IPS-18c (cell line): ENCODE results near the gene MVD.

Experiments used
- H3K4me3 ChIP-seq: 2 replicates; pipeline ENCODE4 v1.7.0; 2013; ENCODE audit warnings: low read depth, mild to moderate bottlenecking, low read length, moderate library complexity; ENCODE audit not compliant: insufficient read depth
- H3K9me3 ChIP-seq: one replicate; pipeline ENCODE4 v1.6.1; 2013; ENCODE audit warnings: mild to moderate bottlenecking, low read length, moderate library complexity; ENCODE audit not compliant: control insufficient read depth, insufficient read depth

MVD gene

GRCh38 chr16:88638323-88639230 is 24.3 kb downstream of the MVD start, which contains the start of gene IL17C:
TSS of gene IL17C (plus strand) at chr16:88638572. CDS start at chr16:88638642, 70 bp downstream.
- H3K9me3 ChIP-seq, result peaks cover under 1% of the 10 kb centered on the region
- H3K4me3 ChIP-seq, result peak within 1 kb of the TSS; percentile 20; the same call in 1 of the 2 replicates

- Histone ChIP-seq H3K9me3 (no peaks in the 10 kb centered on the region), H3K4me3 (no peak overlapping the region)
These were observed 26.2 kb downstream of the MVD start for GRCh38 chr16:88636488-88637265.

GRCh38 chr16:88635671-88636319 is 27.1 kb downstream of the MVD start:
- Histone ChIP-seq H3K4me3 (peak overlapping the region; percentile 15; the same call in 1 of the 2 replicates), H3K9me3 (no peaks in the 10 kb centered on the region)

GRCh38 chr16:88634994-88635670 is 27.8 kb downstream of the MVD start:
- peak overlapping the region; percentile 77 for H3K4me3 ChIP-seq
- H3K9me3 ChIP-seq, result no peaks in the 10 kb centered on the region

GRCh38 chr16:88634141-88634993 is 28.5 kb downstream of the MVD start:
- Histone ChIP-seq H3K9me3 (no peaks in the 10 kb centered on the region), H3K4me3 (peak overlapping the region; percentile 77)

- Histone ChIP-seq H3K9me3 (no peaks in the 10 kb centered on the region), H3K4me3 (peak overlapping the region; percentile 77)
These were observed 29.2 kb downstream of the MVD start for GRCh38 chr16:88633684-88634140.

- Histone ChIP-seq H3K9me3 (no peaks in the 10 kb centered on the region), H3K4me3 (no peak overlapping the region)
These were observed 30.3 kb downstream of the MVD start for GRCh38 chr16:88632587-88632930.

- H3K9me3 ChIP-seq, result no peaks in the 10 kb centered on the region
- H3K4me3 ChIP-seq, result no peak overlapping the region
These were observed 30.8 kb downstream of the MVD start for GRCh38 chr16:88631920-88632586.

- no peaks in the 10 kb centered on the region for H3K9me3 ChIP-seq
- no peak overlapping the region for H3K4me3 ChIP-seq
These were observed 31.5 kb downstream of the MVD start for GRCh38 chr16:88631384-88631783.

GRCh38 chr16:88630941-88631340 is 31.9 kb downstream of the MVD start:
- Histone ChIP-seq H3K9me3 (no peaks in the 10 kb centered on the region), H3K4me3 (no peak overlapping the region)

GRCh38 chr16:88630433-88630832 is 32.5 kb downstream of the MVD start:
- H3K4me3 ChIP-seq, result no peak overlapping the region
- no peaks in the 10 kb centered on the region for H3K9me3 ChIP-seq

- Histone ChIP-seq H3K9me3 (no peaks in the 10 kb centered on the region), H3K4me3 (no peak overlapping the region)
These were observed 33.1 kb downstream of the MVD start for GRCh38 chr16:88629835-88630234.

GRCh38 chr16:88628512-88628974 is 34.3 kb downstream of the MVD start:
- Histone ChIP-seq H3K9me3 (no peaks in the 10 kb centered on the region), H3K4me3 (no peak overlapping the region)

- Histone ChIP-seq H3K4me3 (no peak overlapping the region), H3K9me3 (no peaks in the 10 kb centered on the region)
These were observed 35.1 kb downstream of the MVD start for GRCh38 chr16:88627531-88628411.

- H3K4me3 ChIP-seq, result no peak overlapping the region
- no peaks in the 10 kb centered on the region for H3K9me3 ChIP-seq
These were observed 36.2 kb downstream of the MVD start for GRCh38 chr16:88626646-88627045.
